H9 (cell line): ENCODE data around the gene DPP10. TPM values are rescaled to one million over a fixed set of nuclear protein-coding genes. Genes with fewer than 3 reads are reported as not detected.

ENCODE experiments used
- DNase-seq: peaks from one replicate; pipeline ENCODE4 v3.0.0-alpha.2; 2017
- H2AFZ ChIP-seq: one replicate; pipeline ENCODE4 v1.6.1; 2013; ENCODE audit warnings: mild to moderate bottlenecking, low read length, control low read depth, moderate library complexity
- H2AK5ac ChIP-seq: 2 replicates; pipeline ENCODE4 v1.6.1; 2013; ENCODE audit warnings: low read length, control low read depth, mixed read lengths; ENCODE audit not compliant: insufficient read length
- H2BK120ac ChIP-seq: one replicate; pipeline ENCODE4 v1.6.1; 2013; ENCODE audit warnings: low read depth, mild to moderate bottlenecking, low read length, control low read depth, inconsistent platforms; ENCODE audit not compliant: poor library complexity, severe bottlenecking
- H2BK12ac ChIP-seq: 2 replicates; pipeline ENCODE4 v1.6.1; 2013; ENCODE audit warnings: low read length, control low read depth, mixed read lengths, low read depth; ENCODE audit not compliant: insufficient read length
- H2BK15ac ChIP-seq: 2 replicates; pipeline ENCODE4 v1.6.1; 2013; ENCODE audit warnings: low read depth, low read length, control low read depth
- H2BK20ac ChIP-seq: one replicate; pipeline ENCODE4 v1.6.1; 2013; ENCODE audit warnings: low read depth, mild to moderate bottlenecking, low read length, control low read depth, inconsistent platforms; ENCODE audit not compliant: poor library complexity, severe bottlenecking
- H2BK5ac ChIP-seq: 2 replicates; pipeline ENCODE4 v1.6.1; 2013; ENCODE audit warnings: low read length, control low read depth, mixed read lengths; ENCODE audit not compliant: insufficient read length
- H3K14ac ChIP-seq: 2 replicates; pipeline ENCODE4 v1.6.1; 2013; ENCODE audit warnings: low read length, control low read depth; ENCODE audit not compliant: insufficient read depth
- H3K18ac ChIP-seq: 2 replicates; pipeline ENCODE4 v1.6.1; 2013; ENCODE audit warnings: low read depth, mild to moderate bottlenecking, mixed read lengths, low read length, control low read depth; ENCODE audit not compliant: insufficient read length
- H3K23ac ChIP-seq: 2 replicates; pipeline ENCODE4 v1.6.1; 2013; ENCODE audit warnings: low read length, control low read depth, mixed read lengths, low read depth; ENCODE audit not compliant: insufficient read length
- H3K23me2 ChIP-seq: 2 replicates; pipeline ENCODE4 v1.6.1; 2013; ENCODE audit warnings: low read depth, mild to moderate bottlenecking, mixed read lengths, low read length, control low read depth; ENCODE audit not compliant: insufficient read length, poor library complexity, severe bottlenecking
- H3K27ac ChIP-seq: 2 replicates; pipeline ENCODE4 v1.5.1; 2013; ENCODE audit warnings: low read length, control low read depth, mixed read lengths, low read depth; ENCODE audit not compliant: insufficient read length
- H3K27me3 ChIP-seq: 2 replicates; pipeline ENCODE4 v1.6.1; 2013; ENCODE audit warnings: low read length, control low read depth, inconsistent platforms; ENCODE audit not compliant: insufficient read depth
- H3K4ac ChIP-seq: 2 replicates; pipeline ENCODE4 v1.6.1; 2013; ENCODE audit warnings: low read depth, mild to moderate bottlenecking, control low read depth, inconsistent platforms, low read length, moderate library complexity
- H3K4me1 ChIP-seq: 2 replicates; pipeline ENCODE4 v1.6.1; 2013; ENCODE audit warnings: low read length, control low read depth, inconsistent platforms; ENCODE audit not compliant: insufficient read depth
- H3K4me2 ChIP-seq: 2 replicates; pipeline ENCODE4 v1.6.1; 2013; ENCODE audit warnings: low read length, control low read depth, mixed read lengths; ENCODE audit not compliant: insufficient read length, insufficient read depth
- H3K56ac ChIP-seq: 2 replicates; pipeline ENCODE4 v1.6.1; 2013; ENCODE audit warnings: low read depth, mild to moderate bottlenecking, mixed read lengths, low read length, control low read depth; ENCODE audit not compliant: insufficient read length
- H3K79me1 ChIP-seq: 2 replicates; pipeline ENCODE4 v1.6.1; 2013; ENCODE audit warnings: low read depth, mild to moderate bottlenecking, moderate library complexity, low read length, control low read depth, inconsistent platforms; ENCODE audit not compliant: insufficient read depth, poor library complexity, severe bottlenecking
- H3K79me2 ChIP-seq: 2 replicates; pipeline ENCODE4 v1.6.1; 2013; ENCODE audit warnings: low read length, control low read depth, inconsistent platforms; ENCODE audit not compliant: insufficient read depth
- H3K9ac ChIP-seq: 2 replicates; pipeline ENCODE4 v1.6.1; 2013; ENCODE audit warnings: low read length, control low read depth, mixed read lengths; ENCODE audit not compliant: insufficient read length; ENCODE audit errors: extremely low read depth
- H3K9me3 ChIP-seq: one replicate; pipeline ENCODE4 v1.6.1; 2013; ENCODE audit warnings: low read depth, low read length, inconsistent platforms; ENCODE audit not compliant: control insufficient read depth
- H3T11ph ChIP-seq: one replicate; pipeline ENCODE4 v1.6.1; 2013; ENCODE audit warnings: mild to moderate bottlenecking, low read length, control low read depth, inconsistent platforms
- H4K20me1 ChIP-seq: one replicate; pipeline ENCODE4 v1.6.1; 2013; ENCODE audit not compliant: control insufficient read depth, insufficient read length, insufficient read depth
- H4K5ac ChIP-seq: 2 replicates; pipeline ENCODE4 v1.6.1; 2013; ENCODE audit warnings: low read depth, mild to moderate bottlenecking, mixed read lengths, low read length, control low read depth; ENCODE audit not compliant: insufficient read length
- H4K8ac ChIP-seq: replicated peaks from 2 replicates; pipeline ENCODE4 v1.6.1; 2013; ENCODE audit warnings: low read length, control low read depth, mixed read lengths, low read depth; ENCODE audit not compliant: insufficient read length
- H4K91ac ChIP-seq: 2 replicates; pipeline ENCODE4 v1.6.1; 2013; ENCODE audit warnings: low read depth, mild to moderate bottlenecking, moderate library complexity, mixed read lengths, low read length, control low read depth; ENCODE audit not compliant: insufficient read length
- H3K27ac Mint-ChIP-seq, 3 experiments: 2 replicates in 2 of 3; 3 replicates in 1 of 3; pipeline ENCODE4 v1.8.0; 2020 to 2021; ENCODE audit warnings: mixed read lengths in 3 of 3, mild to moderate bottlenecking in 1 of 3, moderate library complexity in 1 of 3
- H3K27me3 Mint-ChIP-seq: 2 replicates; pipeline ENCODE4 v1.8.0; 2021; ENCODE audit warnings: low read depth, mild to moderate bottlenecking, moderate library complexity, mixed read lengths
- H3K36me3 Mint-ChIP-seq, 3 experiments: 2 replicates in 2 of 3; 3 replicates in 1 of 3; pipeline ENCODE4 v1.8.0; 2020 to 2021; ENCODE audit warnings: low read depth in 3 of 3, mixed read lengths in 3 of 3; ENCODE audit not compliant: insufficient read depth in 1 of 3
- H3K4me1 Mint-ChIP-seq, 2 experiments: 2 replicates each; pipeline ENCODE4 v1.8.0; 2020; ENCODE audit warnings: mixed read lengths in 2 of 2
- H3K4me3 Mint-ChIP-seq, 2 experiments: 2 replicates in 1 of 2; 3 replicates in 1 of 2; pipeline ENCODE4 v1.8.0; 2020 to 2021; ENCODE audit warnings: mild to moderate bottlenecking in 2 of 2, mixed read lengths in 2 of 2, moderate library complexity in 1 of 2
- H3K9me3 Mint-ChIP-seq, 2 experiments: 2 replicates in 1 of 2; 3 replicates in 1 of 2; pipeline ENCODE4 v1.8.0; 2020; ENCODE audit warnings: mild to moderate bottlenecking in 2 of 2, mixed read lengths in 2 of 2, moderate library complexity in 1 of 2
- WGBS: extraction: QIAGEN DNeasy Blood & Tissue Kit; methylation state at CpG from one replicate; pipeline ENCODE4 v1.1.7; 2013; ENCODE audit warnings: missing lambda C conversion rate, low lambda C conversion rate, mixed read lengths; ENCODE audit not compliant: insufficient read length; ENCODE audit errors: extremely low coverage; 5-methylcytosine and 5-hydroxymethylcytosine counted together
- total RNA-seq: library from RNA; stranded (reverse); gene quantifications from 2 replicates; pipeline ENCODE4 v1.2.1, GENCODE V29; 2021
- TF ChIP-seq, protein P1 (sequence below): fragments of 200-600 bp; sonication (generic); conservative IDR thresholded peaks from 3 replicates; pipeline ENCODE4 v1.8.0; 2021; ENCODE audit warnings: antibody characterized with exemption, mild to moderate bottlenecking

The DPP10 gene
- total RNA-seq, 1 experiment from 2014 or later: 11.3 TPM

GRCh38 chr2:114436329-114436728, 6.1 kb upstream of the DPP10 start:
- no peak overlapping the region for H2BK15ac ChIP-seq
- H4K91ac ChIP-seq: no peak overlapping the region
- H3K14ac ChIP-seq: no peak overlapping the region
- H3K79me2 ChIP-seq: no peaks in the 10 kb centered on the region
- H3K56ac ChIP-seq: no peak overlapping the region
- H2BK12ac ChIP-seq: no peak overlapping the region
- H3K4me1 Mint-ChIP-seq: peaks cover 0 to 4% of the 10 kb centered on the region in 2 experiments; a peak in 1 of 4 replicates
- no peak overlapping the region for H3K27ac Mint-ChIP-seq
- H3K79me1 ChIP-seq: no peaks in the 10 kb centered on the region
- no peak overlapping the region for H3K4me2 ChIP-seq
- H4K20me1 ChIP-seq: no peaks in the 10 kb centered on the region
- WGBS: no CpG with 5 or more reads among the region's 1 CpG
- no peaks in the 10 kb centered on the region for H3K4me1 ChIP-seq
- TF ChIP-seq, protein P1, sequence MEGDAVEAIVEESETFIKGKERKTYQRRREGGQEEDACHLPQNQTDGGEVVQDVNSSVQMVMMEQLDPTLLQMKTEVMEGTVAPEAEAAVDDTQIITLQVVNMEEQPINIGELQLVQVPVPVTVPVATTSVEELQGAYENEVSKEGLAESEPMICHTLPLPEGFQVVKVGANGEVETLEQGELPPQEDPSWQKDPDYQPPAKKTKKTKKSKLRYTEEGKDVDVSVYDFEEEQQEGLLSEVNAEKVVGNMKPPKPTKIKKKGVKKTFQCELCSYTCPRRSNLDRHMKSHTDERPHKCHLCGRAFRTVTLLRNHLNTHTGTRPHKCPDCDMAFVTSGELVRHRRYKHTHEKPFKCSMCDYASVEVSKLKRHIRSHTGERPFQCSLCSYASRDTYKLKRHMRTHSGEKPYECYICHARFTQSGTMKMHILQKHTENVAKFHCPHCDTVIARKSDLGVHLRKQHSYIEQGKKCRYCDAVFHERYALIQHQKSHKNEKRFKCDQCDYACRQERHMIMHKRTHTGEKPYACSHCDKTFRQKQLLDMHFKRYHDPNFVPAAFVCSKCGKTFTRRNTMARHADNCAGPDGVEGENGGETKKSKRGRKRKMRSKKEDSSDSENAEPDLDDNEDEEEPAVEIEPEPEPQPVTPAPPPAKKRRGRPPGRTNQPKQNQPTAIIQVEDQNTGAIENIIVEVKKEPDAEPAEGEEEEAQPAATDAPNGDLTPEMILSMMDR: no peak
- H3K23me2 ChIP-seq: no peaks in the 10 kb centered on the region
- no peaks in the 10 kb centered on the region for H3K27me3 ChIP-seq
- H2AFZ ChIP-seq: no peak overlapping the region
- H3K4me3 Mint-ChIP-seq: no peak overlapping the region
- H4K8ac ChIP-seq: no peak overlapping the region
- H2BK120ac ChIP-seq: no peak overlapping the region
- no peak overlapping the region for H3K27ac ChIP-seq
- no peaks in the 10 kb centered on the region; the same call in 1 of the 2 replicates for H3K27me3 Mint-ChIP-seq
- no peak overlapping the region for H2BK20ac ChIP-seq
- no peak overlapping the region for H4K5ac ChIP-seq
- no peak overlapping the region for H3K4ac ChIP-seq
- no peak overlapping the region for H3T11ph ChIP-seq
- H3K36me3 Mint-ChIP-seq: no peaks in the 10 kb centered on the region
- DNase-seq: no peak
- H3K18ac ChIP-seq: no peak overlapping the region
- H2BK5ac ChIP-seq: no peak overlapping the region
- no peak overlapping the region for H3K23ac ChIP-seq
- no peaks in the 10 kb centered on the region; a peak in 1 of 5 replicates for H3K9me3 Mint-ChIP-seq
- H3K9me3 ChIP-seq: no peaks in the 10 kb centered on the region
- H3K9ac ChIP-seq: no peak overlapping the region
- H2AK5ac ChIP-seq: no peak overlapping the region
